ENCODE measurements around the gene CNNM4.

DNA sequence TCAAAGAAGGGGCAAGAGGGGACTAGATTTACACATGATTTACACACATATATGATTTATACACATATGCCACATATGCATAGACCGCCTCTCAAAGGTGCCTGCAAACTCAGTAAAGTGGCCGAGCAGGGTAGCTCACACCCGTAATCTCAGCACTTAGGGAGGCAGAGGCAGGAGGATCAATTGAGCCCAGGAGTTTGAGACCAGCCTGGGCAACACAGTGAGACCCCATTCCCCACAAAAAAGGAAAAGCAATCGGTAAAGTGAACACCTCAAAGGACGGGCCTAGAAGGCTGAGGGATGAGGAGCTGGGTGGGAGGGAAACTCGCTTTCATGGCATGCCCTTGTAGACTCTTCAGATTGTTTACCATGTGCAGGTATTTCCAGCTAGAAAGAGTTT, 92.0 kb downstream of the CNNM4 start:
- TF ChIP-seq TAF1 (IDR thresholded peaks at IDR 0.05; ENCODE audit: borderline replicate concordance, low read depth, low read length), result no peak
- no peak for TF ChIP-seq SMC3 (IDR thresholded peaks at IDR 0.05; ENCODE audit: low read depth, low read length)
- no peak for TF ChIP-seq EZH2phosphoT487 (IDR thresholded peaks at IDR 0.05; ENCODE audit: borderline replicate concordance, low read depth)
